Stimulated activated CD4-positive, alpha-beta T cell treated with anti-CD3 and anti-CD28 coated beads, Interleukin-12 subunit alpha, Interleukin-12 subunit beta, amount 100 ng/mL, for 4 hours (primary cell): ENCODE results near the gene RPS19.
"Not testable (repeated sequence)": the region's sequence is repeated elsewhere in the genome, so short reads cannot be mapped to it uniquely, and the experiment has no call there.

Experiments used
- DNase-seq: peaks from one replicate; pipeline ENCODE4 v3.0.0-alpha.2; 2020

RPS19 gene

GRCh38 chr19:41902594-41902993, 42.5 kb downstream of the RPS19 start:
- no peak for DNase-seq

- DNase-seq, result no peak
Measured at GRCh38 chr19:41903193-41903953, 43.3 kb downstream of the RPS19 start.

- no peak for DNase-seq
Measured at GRCh38 chr19:41904118-41904870, 44.2 kb downstream of the RPS19 start.

- DNase-seq, result no peak
Measured at GRCh38 chr19:41905273-41906002, 45.4 kb downstream of the RPS19 start.

GRCh38 chr19:41906271-41906670, 46.2 kb downstream of the RPS19 start:
- no peak for DNase-seq

- no peak for DNase-seq
Measured at GRCh38 chr19:41906916-41907680, 47.0 kb downstream of the RPS19 start.

GRCh38 chr19:41907994-41908615, 48.0 kb downstream of the RPS19 start:
- DNase-seq, result no peak

GRCh38 chr19:41908724-41909464, 48.8 kb downstream of the RPS19 start:
- no peak for DNase-seq

GRCh38 chr19:41909706-41910105, 49.7 kb downstream of the RPS19 start:
- DNase-seq, result no peak

GRCh38 chr19:41910240-41910991, 50.4 kb downstream of the RPS19 start:
- no peak for DNase-seq

GRCh38 chr19:41910992-41911888, 51.2 kb downstream of the RPS19 start:
- DNase-seq, result no peak

- no peak for DNase-seq
Measured at GRCh38 chr19:41911889-41912731, 52.1 kb downstream of the RPS19 start.

GRCh38 chr19:41912899-41913537, 53.0 kb downstream of the RPS19 start:
- no peak for DNase-seq

- no peak for DNase-seq
Measured at GRCh38 chr19:41913538-41914423, 53.7 kb downstream of the RPS19 start.

GRCh38 chr19:41914424-41914834, 54.4 kb downstream of the RPS19 start:
- not testable (repeated sequence) for DNase-seq

GRCh38 chr19:41915021-41915775, 55.1 kb downstream of the RPS19 start:
- DNase-seq, result no peak
